ENCODE measurements around the gene SLC22A16. TPM values are rescaled to one million over a fixed set of nuclear protein-coding genes. Genes with fewer than 3 reads are reported as not detected.

Gene SLC22A16
- total and polyA plus RNA-seq, 2 of the 13 experiments (the other 11 are each of a cell fraction or from before 2014, with no cell fraction given), result 0.04 TPM; not detected in 1

- DNase-seq (ENCODE audit: low spot score), result no peak
- no peak for FAIRE-seq
- H3K27ac ChIP-seq (ENCODE audit: extremely low read length, insufficient read depth, low read length), result no peak overlapping the region
- POLR2A ChIA-PET, result no interaction called here
- CTCF ChIA-PET (ENCODE audit: low intra/inter-chr PET ratio, low total read pairs), result no interaction called here
- TF ChIP-seq ZNF383 (CRISPR knock-in tag; IDR thresholded peaks at IDR 0.05; ENCODE audit: borderline replicate concordance), result no peak
- H3K9ac ChIP-seq (ENCODE audit: insufficient read depth, low read depth, low read length), result no peak overlapping the region
- H4K20me1 ChIP-seq (ENCODE audit: insufficient read depth, low read length), result no peaks in the 10 kb centered on the region
- 0 out of 2 replicates have a peak, but pooled peaks cover 17% of the 10 kb centered on the region for H3K4me1 ChIP-seq (ENCODE audit: insufficient read depth, low read length)
- in situ Hi-C loops (cut with HindIII; ENCODE audit: extremely low pct_ligation_motif_present, low pct_unique_long_range_greater_than_20kb) (no loop called here), intact Hi-C loops (cut with micrococcal nuclease; ENCODE audit: unreplicated experiment) (no loop called here)
- H2AFZ ChIP-seq (ENCODE audit: low read length), result no peak overlapping the region
- no peaks in the 10 kb centered on the region for H3K36me3 ChIP-seq (replicated peaks in 1 of 2; ENCODE audit: control insufficient read depth in 1 of 2, insufficient read depth in 2 of 2, low read length in 2 of 2)
- no peak overlapping the region for H3K4me3 ChIP-seq (replicated peaks in 1 of 3; ENCODE audit: insufficient read depth in 1 of 3, low read depth in 2 of 3, low read length in 3 of 3)
- H3K9me3 ChIP-seq (ENCODE audit: low read length), result no peaks in the 10 kb centered on the region
- 65% methylated on average over 3 of the region's 3 CpGs for WGBS (ENCODE audit: low lambda C conversion rate)
- no TSS peak for BruUV-seq (replicated peaks)
- H3K4me2 ChIP-seq (ENCODE audit: low read depth, low read length), result no peak overlapping the region
- H3K27me3 ChIP-seq (ENCODE audit: control insufficient read depth in 1 of 2, insufficient read depth in 2 of 2, low read length in 2 of 2), result 0 out of 5 replicates have a peak, but pooled peaks cover 0 to 4% of the 10 kb centered on the region in 2 experiments
- no peak for ATAC-seq
- H3K79me2 ChIP-seq (ENCODE audit: insufficient read depth, low read length), result no peaks in the 10 kb centered on the region
These were observed 14.9 kb upstream of the SLC22A16 start for GRCh38 chr6:110491299-110491643.

DNA sequence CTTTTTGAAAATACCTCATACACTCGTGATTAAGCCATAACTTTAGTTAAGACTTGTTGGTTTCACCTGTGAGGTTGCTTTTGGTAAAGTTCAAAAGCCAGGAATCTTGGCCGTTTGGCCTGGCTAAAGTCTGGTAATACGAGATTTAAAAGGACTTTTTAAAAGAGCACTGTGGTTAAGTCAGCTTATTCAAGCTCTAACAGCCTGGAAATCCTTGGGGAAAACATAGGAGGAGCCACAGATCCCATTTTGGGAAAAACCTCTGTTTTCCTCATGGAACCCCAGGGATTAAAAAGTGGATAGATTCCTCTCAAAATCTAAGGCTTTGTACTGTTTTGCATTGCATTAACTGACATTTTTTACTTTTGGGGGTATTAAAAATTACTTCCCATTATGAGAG is 13.7 kb upstream of the SLC22A16 start:
- POLR2A ChIA-PET, result no interaction called here
- CTCF ChIA-PET (ENCODE audit: low intra/inter-chr PET ratio, low total read pairs), result no interaction called here
- BruUV-seq (replicated peaks), result no TSS peak
- no peak overlapping the region for H3K4me3 ChIP-seq (replicated peaks in 1 of 3; ENCODE audit: insufficient read depth in 1 of 3, low read depth in 2 of 3, low read length in 3 of 3)
- ATAC-seq (no peak), FAIRE-seq (no peak), DNase-seq (ENCODE audit: low spot score) (no peak)
- H3K9ac ChIP-seq (ENCODE audit: insufficient read depth, low read depth, low read length), result no peak overlapping the region
- H2AFZ ChIP-seq (ENCODE audit: low read length), result no peak overlapping the region
- 0 out of 2 replicates have a peak, but pooled peaks cover 10% of the 10 kb centered on the region for H3K4me1 ChIP-seq (ENCODE audit: insufficient read depth, low read length)
- no peaks in the 10 kb centered on the region for H3K9me3 ChIP-seq (ENCODE audit: low read length)
- TF ChIP-seq, protein P1, sequence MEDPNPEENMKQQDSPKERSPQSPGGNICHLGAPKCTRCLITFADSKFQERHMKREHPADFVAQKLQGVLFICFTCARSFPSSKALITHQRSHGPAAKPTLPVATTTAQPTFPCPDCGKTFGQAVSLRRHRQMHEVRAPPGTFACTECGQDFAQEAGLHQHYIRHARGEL (CRISPR knock-in tag; IDR thresholded peaks at IDR 0.05), result no peak
- TF ChIP-seq, protein P2, sequence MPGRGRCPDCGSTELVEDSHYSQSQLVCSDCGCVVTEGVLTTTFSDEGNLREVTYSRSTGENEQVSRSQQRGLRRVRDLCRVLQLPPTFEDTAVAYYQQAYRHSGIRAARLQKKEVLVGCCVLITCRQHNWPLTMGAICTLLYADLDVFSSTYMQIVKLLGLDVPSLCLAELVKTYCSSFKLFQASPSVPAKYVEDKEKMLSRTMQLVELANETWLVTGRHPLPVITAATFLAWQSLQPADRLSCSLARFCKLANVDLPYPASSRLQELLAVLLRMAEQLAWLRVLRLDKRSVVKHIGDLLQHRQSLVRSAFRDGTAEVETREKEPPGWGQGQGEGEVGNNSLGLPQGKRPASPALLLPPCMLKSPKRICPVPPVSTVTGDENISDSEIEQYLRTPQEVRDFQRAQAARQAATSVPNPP (CRISPR knock-in tag; IDR thresholded peaks at IDR 0.05), result no peak
- no peak for TF ChIP-seq HDAC2 (CRISPR knock-in tag; IDR thresholded peaks at IDR 0.05)
- no peak for TF ChIP-seq ZBTB14 (CRISPR knock-in tag; IDR thresholded peaks at IDR 0.05)
- TF ChIP-seq ZNF567 (CRISPR knock-in tag; IDR thresholded peaks at IDR 0.05; ENCODE audit: borderline replicate concordance), result no peak
- H3K36me3 ChIP-seq (replicated peaks in 1 of 2; ENCODE audit: control insufficient read depth in 1 of 2, insufficient read depth in 2 of 2, low read length in 2 of 2), result no peaks in the 10 kb centered on the region
- no peak overlapping the region for H3K27ac ChIP-seq (ENCODE audit: extremely low read length, insufficient read depth, low read length)
- intact Hi-C loops (cut with micrococcal nuclease; ENCODE audit: unreplicated experiment) (no loop called here), in situ Hi-C loops (cut with HindIII; ENCODE audit: extremely low pct_ligation_motif_present, low pct_unique_long_range_greater_than_20kb) (no loop called here)
- no peak overlapping the region for H3K4me2 ChIP-seq (ENCODE audit: low read depth, low read length)
- H4K20me1 ChIP-seq (ENCODE audit: insufficient read depth, low read length), result no peaks in the 10 kb centered on the region
- WGBS (ENCODE audit: low lambda C conversion rate), result 0% methylated on average over 3 of the region's 3 CpGs
- no peaks in the 10 kb centered on the region for H3K79me2 ChIP-seq (ENCODE audit: insufficient read depth, low read length)
- H3K27me3 ChIP-seq (ENCODE audit: control insufficient read depth in 1 of 2, insufficient read depth in 2 of 2, low read length in 2 of 2), result 0 out of 5 replicates have a peak, but pooled peaks cover 0 to 4% of the 10 kb centered on the region in 2 experiments

Data from HepG2 (cell line).